ENCODE results near the gene ALDH16A1.
"Not testable (repeated sequence)": the region's sequence is repeated elsewhere in the genome, so short reads cannot be mapped to it uniquely, and the experiment has no call there.

ALDH16A1 gene

DNA sequence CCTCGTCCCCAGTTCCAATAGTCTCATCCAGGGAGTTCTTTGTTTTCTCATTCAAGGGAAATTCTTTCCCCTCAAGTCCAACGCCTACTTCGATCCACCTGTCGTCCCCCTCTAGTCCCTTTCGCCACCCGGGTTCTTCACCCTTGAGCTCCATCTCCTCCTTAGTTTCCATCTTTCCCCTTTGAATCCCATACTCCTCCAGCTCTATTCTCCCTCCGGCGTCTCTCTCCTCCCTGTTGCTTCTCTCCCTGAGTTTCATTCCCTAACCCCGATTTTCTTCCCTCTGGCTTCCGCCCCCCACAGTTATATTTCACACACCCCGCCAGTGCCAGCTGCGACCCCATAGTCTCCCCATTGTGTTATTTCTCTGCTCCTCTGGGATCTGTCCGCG is 11.1 kb upstream of the ALDH16A1 start:
- DNase-seq: no peak

DNA sequence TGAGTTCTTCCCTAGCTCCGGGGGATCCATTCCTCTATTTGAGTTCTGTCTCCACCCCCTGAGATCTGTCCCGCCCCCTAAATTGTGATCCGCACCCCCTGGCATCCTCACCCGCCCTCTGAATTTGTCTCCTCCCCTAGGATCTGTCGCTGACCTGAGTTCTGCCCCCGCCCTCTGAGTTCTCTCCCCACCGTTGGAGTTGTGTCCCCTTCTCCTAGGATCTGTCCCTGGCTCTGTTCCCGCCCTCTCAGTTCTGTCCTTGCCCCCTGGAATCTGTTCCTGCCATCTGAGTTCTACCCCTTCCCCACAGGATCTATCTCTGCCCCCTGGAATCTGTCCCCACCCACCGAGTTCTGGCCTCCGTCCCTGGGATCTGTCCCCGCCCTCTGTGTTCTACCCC is 10.7 kb upstream of the ALDH16A1 start:
- no peak for DNase-seq

DNA sequence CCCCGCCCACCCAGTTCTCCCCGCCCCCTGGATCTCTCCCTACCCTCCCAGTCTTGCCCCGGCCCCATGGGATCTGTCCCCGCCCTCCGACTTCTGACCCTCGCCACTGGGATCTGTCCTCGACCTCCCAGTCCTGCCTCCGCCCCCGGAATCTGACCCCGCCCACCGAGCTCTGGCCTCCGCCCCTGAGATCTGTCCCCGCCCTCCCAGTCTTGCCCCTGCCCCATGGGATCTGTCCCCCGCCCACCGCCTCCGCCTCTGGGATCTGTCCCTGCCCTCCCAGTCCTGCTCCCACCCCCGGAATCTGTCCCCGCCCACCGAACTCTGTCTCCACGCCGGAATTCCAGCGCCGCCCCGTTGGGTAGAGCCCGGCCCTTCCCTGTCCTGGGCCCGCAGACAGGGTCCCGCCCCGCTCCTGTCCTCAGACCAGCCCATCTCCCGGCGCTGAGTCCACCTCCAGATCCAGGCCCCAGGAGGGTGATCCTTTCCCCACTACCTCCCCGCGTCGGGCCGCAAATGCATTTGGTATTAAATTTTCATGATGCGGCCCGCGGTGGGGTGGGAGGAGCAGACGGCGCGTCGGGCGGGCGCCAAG is 10.2 kb upstream of the ALDH16A1 start:
- DNase-seq: no peak

DNA sequence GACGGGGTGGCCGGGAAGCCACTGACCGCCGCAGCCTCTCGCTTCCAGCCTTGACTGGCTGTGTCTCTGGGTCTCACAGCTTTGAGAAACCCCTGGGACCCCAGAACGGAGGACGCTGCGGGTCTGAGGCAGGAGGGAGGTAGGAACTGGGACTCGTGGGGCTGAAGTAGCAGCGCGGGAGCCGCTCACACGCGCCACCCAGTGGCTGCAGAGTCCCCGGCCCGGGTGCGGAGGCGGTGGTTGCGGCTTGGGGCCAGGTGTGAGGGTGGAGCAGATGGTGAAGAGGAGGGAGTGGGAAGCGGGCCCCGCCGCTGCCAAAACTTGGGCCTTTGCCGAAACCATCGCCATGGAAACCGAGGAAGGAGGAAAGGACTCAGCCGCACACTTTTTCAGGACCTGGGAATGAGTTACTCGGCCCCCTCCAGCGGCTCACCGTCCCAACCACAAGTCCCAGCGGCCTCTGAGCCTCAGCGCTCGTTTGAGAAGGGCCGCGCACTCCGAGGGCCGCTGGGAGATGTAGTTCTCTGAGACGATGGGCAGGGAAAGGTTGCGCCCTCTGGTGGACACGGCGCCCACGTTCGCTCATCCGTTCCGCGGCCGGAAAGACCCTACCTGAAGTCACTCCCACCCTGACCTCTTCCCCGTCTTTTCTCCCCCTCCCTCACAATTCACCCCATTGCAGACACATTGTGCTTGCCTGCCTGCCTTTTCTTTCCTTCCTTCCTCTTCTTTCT is 9.5 kb upstream of the ALDH16A1 start:
- peak; percentile 95 for DNase-seq

DNA sequence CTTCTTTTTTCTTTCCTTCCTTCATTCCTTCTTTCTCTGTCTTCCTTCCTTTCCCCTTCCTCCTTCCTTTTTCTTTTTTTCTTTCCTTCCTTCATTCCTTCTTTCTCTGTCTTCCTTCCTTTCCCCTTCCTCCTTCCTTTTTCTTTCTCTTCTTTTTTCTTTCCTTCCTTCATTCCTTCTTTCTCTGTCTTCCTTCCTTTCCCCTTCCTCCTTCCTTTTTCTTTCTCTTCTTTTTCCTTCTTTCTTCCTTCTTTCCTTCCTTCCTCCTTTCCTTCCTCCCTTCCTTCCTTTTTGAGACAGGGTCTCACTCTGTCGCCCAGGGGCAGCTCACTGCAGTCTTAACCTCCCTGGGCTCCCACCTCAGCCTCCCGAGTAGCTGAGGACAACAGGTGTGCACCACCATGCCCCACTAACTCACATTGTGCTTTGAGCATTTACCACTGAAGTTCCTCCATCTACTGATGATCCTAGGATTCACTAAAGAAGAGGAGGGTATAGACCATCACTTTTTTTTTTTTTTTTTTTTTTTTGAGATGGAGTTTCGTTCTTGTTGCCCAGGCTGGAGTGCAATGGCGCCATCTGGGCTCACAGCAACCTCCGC is 8.8 kb upstream of the ALDH16A1 start:
- not testable (repeated sequence) for DNase-seq

DNA sequence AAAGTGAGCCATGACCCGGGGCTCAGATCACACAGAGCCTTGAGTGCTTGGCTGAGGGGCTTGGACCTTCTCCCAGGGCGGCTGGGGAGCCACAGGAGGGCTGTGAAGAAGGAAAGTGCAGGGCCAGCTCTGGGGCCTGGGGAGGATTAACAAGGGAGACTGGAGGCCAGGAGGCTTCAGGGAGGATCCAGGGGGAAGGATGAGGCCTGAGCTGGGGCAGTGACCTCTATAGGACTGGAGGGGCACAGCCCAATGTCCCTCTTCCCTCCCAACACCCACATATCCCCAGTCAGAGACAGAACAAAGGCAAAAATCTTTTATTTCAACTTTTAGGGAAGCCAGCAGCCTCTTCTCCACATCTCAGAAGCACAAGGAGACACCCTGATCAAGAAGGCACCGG is 7.0 kb upstream of the ALDH16A1 start:
- DNase-seq: no peak

DNA sequence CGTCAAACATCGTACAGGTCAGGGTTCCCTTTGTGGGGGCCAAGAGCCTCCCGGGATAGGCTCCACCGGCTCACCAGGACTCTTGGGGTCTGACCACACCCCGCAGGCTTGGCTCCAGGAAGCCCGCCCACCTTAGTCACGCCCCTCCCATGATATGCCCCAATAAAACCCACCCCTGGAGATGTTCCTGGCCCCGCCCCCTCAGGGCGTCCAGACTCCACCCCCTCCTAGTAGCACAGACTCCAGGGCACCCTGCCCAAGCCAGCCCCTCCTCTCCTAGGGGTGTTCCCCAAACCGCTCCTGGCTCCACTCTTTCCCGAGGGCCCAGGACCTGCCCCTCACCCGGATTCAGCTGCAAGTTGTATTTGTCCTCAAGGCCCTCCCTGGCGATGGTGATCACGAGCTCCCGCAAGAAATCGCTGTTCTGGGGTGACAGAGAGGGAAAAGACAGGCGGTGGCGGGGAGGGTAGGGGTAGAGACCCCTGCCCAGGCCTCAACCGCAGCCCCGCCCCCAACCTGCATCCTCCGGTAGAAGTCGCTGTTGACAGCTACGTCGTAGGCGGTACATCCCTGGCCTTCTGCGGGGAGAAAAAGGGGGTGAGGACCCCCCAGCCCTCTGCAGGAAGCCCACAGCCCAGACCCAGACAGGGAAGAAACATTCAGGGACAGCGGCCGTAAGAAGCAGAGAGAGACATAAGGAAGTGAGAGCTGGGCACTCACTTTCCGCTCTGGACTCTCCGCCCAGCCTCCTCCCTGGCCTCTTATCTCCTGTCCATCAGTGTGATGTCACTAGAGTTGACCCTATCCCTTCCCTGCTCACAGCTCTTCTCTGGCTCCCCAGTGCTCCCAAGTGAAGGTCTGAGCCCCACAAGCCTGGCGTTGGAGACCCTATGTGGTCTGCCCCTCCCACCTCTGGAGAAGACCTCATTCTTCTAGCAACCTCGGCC is 5.3 kb upstream of the ALDH16A1 start:
- no peak for DNase-seq

DNA sequence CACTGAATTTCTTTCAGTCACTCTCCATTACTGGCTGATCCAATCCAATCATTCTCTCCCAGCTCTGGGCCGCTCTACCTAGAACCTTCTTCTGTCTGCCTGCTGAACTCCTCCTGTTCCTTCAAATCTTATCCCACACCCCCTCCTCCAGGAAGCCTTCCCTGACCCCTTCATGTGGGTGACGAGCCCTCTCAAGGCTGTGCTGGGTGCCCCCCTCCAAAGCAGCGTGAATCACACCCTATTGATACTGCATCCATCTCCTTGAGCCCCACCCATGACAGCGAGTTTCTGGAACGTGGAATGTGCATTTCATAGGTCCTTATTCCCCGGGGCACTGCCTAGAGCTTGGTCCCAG is 4.6 kb upstream of the ALDH16A1 start:
- DNase-seq: no peak

DNA sequence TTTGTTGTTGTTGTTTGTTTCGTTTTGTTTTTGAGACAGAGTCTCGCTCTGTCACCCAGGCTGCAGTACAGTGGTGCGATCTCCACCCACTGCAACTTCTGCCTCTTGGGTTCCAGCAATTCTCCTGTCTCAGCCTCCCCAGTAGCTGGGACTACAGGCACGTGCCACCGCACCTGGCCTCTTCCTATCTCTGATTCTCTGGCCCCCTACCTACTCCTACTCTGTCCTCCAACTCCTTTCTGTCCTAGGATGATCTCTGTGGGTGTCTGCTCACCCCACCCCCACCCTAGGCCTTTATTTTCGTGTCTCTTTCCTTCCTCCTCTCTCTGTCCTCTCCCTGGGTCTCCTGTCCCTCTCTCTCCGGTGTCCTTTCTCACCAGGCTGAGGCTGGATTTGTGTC is 2.6 kb upstream of the ALDH16A1 start:
- DNase-seq: no peak

DNA sequence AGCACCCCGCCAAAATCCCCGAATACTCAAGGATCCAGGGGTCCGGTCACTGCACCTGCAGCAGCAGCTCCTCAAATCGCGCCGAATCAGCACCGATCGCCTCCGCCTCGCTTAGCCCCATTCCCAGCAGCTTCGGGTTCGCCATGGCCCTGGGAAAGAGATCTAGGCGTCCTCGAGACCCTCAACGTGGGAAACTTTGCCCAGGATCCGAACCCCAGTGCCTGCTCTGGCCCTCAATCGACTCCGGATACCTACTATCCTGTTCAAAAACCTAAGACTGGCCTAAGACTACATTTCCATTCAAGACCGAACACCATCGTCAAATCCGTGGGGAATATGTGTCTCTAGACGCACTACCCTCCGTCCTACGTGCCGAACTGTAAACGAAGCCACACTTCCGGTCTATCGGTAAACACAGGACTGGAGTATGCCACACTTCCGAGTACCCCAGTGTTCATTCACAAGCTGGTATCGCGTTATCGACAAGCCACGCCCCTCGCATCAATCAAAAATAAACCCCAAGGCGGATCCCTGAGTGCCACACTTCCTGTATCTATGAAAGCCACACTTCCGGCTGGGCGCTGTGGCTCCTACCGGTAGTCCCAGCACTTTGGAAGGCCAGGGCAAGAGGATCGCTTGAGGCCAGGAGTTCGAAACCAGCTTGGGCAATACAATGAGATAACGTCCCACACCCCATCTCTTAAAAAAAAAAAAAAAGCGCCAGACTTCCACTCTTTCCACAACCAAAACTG is 1.4 kb upstream of the ALDH16A1 start, which contains the start of gene PIH1D1:
TSS of gene PIH1D1 (minus strand) at position 385 of the 752 bp plus-strand sequence. CDS start at position 145, 240 bp downstream.
- DNase-seq: peak; percentile 100

DNA sequence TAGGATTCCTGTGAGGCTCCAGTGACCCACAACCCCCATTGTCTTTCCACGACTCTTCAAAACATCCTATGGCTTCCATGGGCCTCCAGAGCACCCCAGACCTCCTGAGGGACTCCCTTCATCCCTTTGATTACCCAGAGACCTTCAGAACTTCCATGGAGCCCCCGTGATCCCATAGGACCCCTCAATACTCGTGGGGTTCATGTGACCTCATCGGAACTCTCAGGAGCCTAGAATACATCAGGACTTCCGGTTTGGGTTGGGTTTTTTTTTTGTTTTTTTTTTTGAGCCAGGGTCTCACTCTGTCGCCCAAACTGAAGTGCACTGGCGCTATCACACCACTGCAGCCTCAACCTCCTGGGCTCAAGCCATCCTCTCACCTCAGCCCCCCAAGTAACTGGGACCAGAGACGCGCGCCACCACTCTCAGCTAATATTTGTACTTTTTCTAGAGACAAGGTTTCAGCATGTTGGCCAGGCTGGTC is 774 bp downstream of the ALDH16A1 start:
- DNase-seq: no peak

DNA sequence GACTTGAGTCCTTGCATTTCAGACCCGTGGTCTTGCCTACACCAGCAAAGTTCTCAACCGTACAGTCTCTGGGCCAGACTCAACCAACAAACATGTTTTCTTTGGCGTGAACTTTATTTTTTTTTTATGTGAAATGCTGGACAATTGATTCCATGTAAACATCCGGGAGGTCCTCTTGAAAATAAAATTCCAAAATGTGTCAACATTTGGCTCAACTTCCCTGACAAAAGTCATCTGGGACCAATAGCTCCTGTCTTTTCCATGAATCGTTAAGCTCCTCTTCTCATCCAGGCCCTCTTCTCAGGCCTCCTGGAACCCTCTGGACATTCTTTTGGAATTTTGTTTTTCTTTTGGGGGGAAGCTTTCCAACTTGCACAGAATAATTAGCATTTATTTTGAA is 2.7 kb downstream of the ALDH16A1 start:
- DNase-seq: no peak

DNA sequence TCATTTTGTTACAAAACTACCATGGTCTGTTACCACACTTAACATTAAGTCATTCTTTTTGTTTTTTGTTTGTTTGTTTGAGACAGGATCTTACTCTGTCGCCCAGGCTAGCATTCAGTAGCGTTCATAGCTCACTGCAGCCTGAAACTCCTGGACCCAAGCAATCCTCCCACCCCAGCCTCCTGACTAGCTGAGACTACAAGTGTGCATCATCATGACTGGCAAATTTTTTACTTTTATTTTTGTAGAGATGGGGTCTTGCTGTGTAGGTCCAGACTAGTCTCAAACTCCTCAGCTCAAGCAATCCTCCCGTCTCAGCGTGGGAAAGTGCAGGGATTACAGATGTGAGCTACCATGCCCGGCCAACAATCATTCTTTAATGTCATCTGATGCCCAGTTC is 3.3 kb downstream of the ALDH16A1 start:
- DNase-seq: no peak

DNA sequence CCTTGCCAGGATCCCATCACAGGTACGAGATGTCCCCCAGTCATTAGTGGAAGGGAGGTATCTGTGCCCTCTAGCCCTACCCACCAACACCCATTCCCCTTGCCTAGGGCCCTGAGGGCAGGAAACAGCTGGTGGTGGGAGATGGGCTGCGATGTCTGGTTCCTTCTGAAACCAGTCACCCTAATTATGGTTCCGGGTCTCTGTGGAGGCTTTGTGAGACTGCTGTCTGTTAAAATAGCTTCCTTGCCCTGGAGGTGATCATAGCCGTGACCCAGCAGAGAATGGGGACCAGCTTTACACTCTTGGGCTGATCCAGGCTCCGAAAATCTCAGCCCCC is 5.5 kb downstream of the ALDH16A1 start:
- DNase-seq: peak; percentile 68

DNA sequence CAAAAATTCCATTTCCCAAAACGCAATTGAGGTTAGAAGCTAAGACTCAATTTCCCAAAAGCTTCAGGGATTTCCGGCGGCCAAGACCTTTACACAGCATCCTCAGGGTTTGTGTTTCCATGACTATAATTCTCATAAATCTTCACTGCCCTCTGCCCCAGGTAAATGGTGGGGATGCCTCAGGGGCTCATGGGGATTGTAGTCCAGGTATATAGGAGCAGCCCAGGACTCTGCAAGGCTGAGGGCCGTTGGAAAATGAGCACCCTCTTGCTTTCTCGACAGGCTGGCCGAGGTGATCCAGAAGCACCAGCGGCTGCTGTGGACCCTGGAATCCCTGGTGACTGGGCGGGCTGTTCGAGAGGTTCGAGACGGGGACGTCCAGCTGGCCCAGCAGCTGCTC is 6.4 kb downstream of the ALDH16A1 start:
- DNase-seq: no peak

DNA sequence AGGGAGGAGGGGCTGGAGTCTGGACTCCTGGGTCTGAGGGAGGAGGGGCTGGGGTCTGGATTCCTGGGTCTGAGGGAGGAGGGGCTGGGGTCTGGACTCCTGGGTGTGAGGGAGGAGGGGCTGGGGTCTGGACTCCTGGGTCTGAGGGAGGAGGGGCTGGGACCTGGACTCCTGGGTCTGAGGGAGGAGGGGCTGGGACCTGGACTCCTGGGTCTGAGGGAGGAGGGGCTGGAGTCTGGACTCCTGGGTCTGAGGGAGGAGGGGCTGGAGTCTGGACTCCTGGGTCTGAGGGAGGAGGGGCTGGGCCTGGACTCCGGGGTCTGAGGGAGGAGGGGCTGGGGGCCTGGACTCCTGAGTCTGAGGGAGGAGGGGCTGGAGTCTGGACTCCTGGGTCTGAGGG is 8.1 kb downstream of the ALDH16A1 start:
- DNase-seq: not testable (repeated sequence)

DNA sequence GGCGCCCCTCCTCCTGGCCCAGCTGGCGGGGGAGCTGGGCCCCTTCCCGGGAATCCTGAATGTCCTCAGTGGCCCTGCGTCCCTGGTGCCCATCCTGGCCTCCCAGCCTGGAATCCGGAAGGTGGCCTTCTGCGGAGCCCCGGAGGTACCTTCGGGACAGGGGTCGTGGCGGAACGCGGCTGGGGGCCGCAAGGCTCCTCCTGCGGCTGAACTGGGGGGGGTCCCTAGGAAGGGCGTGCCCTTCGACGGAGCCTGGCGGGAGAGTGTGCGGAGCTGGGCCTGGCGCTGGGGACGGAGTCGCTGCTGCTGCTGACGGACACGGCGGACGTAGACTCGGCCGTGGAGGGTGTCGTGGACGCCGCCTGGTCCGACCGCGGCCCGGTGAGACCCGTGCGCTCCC is 8.6 kb downstream of the ALDH16A1 start:
- DNase-seq: no peak

DNA sequence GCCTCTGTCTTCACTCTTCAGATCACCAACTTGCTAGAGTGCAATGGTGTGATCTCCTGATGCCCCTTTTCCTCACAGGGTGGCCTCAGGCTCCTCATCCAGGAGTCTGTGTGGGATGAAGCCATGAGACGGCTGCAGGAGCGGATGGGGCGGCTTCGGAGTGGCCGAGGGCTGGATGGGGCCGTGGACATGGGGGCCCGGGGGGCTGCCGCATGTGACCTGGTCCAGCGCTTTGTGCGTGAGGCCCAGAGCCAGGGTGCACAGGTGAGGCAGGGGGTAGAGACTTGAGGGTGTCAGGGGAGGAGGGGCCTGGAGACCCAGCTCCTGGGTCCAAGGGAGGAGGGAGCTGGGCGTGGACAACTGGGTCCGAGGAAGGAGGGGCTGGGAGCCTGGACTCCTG is 9.5 kb downstream of the ALDH16A1 start:
- DNase-seq: no peak

DNA sequence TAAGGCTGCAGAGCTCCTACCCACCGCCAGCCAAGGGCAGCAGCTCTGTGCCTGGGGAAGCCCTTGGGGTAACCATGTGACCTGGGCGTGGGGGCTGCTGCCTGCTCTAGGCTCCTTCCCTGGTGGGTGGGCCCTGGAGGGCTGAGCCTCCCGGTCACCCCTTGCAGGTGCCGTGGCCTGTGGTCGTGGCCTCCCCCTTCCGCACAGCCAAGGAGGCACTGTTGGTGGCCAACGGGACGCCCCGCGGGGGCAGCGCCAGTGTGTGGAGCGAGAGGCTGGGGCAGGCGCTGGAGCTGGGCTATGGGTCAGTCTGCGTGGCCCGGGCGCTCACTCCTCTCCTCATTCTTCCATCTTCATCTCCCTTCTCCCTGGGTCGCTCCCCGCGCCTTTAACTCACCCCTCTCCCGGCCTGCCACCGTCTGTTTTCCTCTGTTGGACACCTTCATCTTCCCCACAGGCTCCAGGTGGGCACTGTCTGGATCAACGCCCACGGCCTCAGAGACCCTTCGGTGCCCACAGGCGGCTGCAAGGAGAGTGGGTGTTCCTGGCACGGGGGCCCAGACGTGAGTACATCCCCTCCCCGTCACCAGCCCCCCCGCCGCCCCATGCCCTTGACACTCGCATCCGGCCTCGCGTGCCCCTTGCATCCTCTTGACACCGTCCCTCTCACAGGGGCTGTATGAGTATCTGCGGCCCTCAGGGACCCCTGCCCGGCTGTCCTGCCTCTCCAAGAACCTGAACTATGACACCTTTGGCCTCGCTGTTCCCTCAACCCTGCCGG is 11.1 kb downstream of the ALDH16A1 start:
- no peak for DNase-seq

DNA sequence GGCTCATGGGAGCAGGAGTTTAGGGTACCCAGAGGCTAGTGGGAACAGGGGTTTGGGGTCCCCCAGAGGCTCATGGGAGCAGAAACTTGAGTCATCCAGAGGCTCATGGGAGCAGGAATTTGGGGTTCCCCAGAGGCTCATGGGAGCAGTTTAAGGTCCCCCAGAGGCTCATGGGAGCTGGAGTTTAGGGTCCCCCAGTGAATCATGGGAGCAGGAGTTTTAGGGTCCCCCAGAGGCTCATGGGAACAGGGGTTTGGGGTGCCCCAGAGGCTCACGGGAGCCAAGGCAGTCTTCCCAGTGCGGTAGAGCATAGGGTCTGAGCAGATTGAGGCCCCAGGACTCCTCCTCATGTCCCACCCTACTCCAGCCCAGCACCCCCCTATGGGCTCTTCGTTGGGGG is 12.3 kb downstream of the ALDH16A1 start:
- no peak for DNase-seq

DNA sequence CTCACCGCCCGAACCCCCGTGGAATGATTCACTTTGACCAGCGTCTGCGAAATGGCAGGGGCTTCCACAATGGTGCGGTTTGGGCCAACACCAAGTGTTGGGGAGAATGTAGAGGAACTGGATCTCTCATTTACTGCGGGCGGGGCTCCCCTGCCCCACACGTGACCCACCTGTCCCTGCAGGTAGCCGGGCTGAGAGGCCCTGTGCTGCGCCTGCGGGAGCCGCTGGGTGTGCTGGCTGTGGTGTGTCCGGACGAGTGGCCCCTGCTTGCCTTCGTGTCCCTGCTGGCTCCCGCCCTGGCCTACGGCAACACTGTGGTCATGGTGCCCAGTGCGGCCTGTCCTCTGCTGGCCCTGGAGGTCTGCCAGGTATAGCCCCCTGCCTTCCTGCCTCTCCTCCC is 15.2 kb downstream of the ALDH16A1 start:
- DNase-seq: no peak

All from MV-4-11 (cell line).